GM12892 (cell line): ENCODE data around the gene ZNF398.

Experiments used
- DNase-seq: peaks from one replicate; pipeline ENCODE4 v3.0.0; 2011; ENCODE audit not compliant: insufficient read length
- FAIRE-seq: peaks from 2 replicates; lab custom pipeline; 2011; peaks lifted over from hg19 to GRCh38; lab: Jason Lieb, UNC
- POLR2A ChIP-seq: IDR thresholded peaks from 2 replicates; pipeline ENCODE4 v1.6.1; 2011; ENCODE audit warnings: low read depth, low read length, control low read depth
- POLR2AphosphoS5 ChIP-seq: IDR thresholded peaks from 2 replicates; pipeline ENCODE4 v1.6.1; 2011; ENCODE audit warnings: low read depth, low read length, control low read depth
- TAF1 ChIP-seq: IDR thresholded peaks from 2 replicates; pipeline ENCODE4 v1.6.1; 2011; ENCODE audit warnings: low read depth, mild to moderate bottlenecking, control low read depth, low read length, borderline replicate concordance

ZNF398 gene

GRCh38 chr7:149154056-149154455 is 6.8 kb downstream of the ZNF398 start:
- FAIRE-seq: no peak
- TF ChIP-seq TAF1 (no peak), POLR2AphosphoS5 (no peak), POLR2A (no peak)
- no peak for DNase-seq

- TF ChIP-seq POLR2AphosphoS5: no peak
- TF ChIP-seq TAF1: no peak
- no peak for TF ChIP-seq POLR2A
- no peak for DNase-seq
- FAIRE-seq: no peak
Observed at GRCh38 chr7:149156898-149157297, 9.6 kb downstream of the ZNF398 start.

- TF ChIP-seq POLR2A (no peak), POLR2AphosphoS5 (no peak), TAF1 (no peak)
- DNase-seq: no peak
- no peak for FAIRE-seq
Observed at GRCh38 chr7:149161241-149161848, 14.1 kb downstream of the ZNF398 start.

- DNase-seq (no peak), FAIRE-seq (no peak)
- TF ChIP-seq POLR2AphosphoS5 (no peak), POLR2A (no peak), TAF1 (no peak)
Observed at GRCh38 chr7:149166142-149166541, 18.9 kb downstream of the ZNF398 start.

GRCh38 chr7:149166630-149167352 is 19.5 kb downstream of the ZNF398 start:
- DNase-seq (no peak), FAIRE-seq (no peak)
- TF ChIP-seq POLR2A (no peak), POLR2AphosphoS5 (no peak), TAF1 (no peak)

- no peak for FAIRE-seq
Observed at GRCh38 chr7:149171892-149172533, 24.8 kb downstream of the ZNF398 start.

GRCh38 chr7:149172534-149172920 is 25.3 kb downstream of the ZNF398 start:
- FAIRE-seq (peak; percentile 42), DNase-seq (no peak)
- TF ChIP-seq POLR2A (no peak), TAF1 (no peak), POLR2AphosphoS5 (no peak)

More at GRCh38 chr7:149171892-149172533, 24.8 kb downstream of the ZNF398 start:
- TF ChIP-seq TAF1 (no peak), POLR2A (no peak), POLR2AphosphoS5 (no peak)
- no peak for DNase-seq

- TF ChIP-seq POLR2A: no peak
- no peak for TF ChIP-seq POLR2AphosphoS5
- no peak for TF ChIP-seq TAF1
- DNase-seq: no peak
- FAIRE-seq: no peak
Observed at GRCh38 chr7:149175150-149175549, 27.9 kb downstream of the ZNF398 start.

- FAIRE-seq: no peak
- no peak for DNase-seq
- TF ChIP-seq TAF1 (no peak), POLR2AphosphoS5 (no peak), POLR2A (no peak)
Observed at GRCh38 chr7:149179241-149179640, 32.0 kb downstream of the ZNF398 start.

- no peak for FAIRE-seq
- TF ChIP-seq TAF1 (no peak), POLR2A (no peak), POLR2AphosphoS5 (no peak)
- no peak for DNase-seq
Observed at GRCh38 chr7:149180722-149181449, 33.6 kb downstream of the ZNF398 start.

- no peak for FAIRE-seq
- DNase-seq: no peak
- TF ChIP-seq TAF1 (no peak), POLR2AphosphoS5 (no peak), POLR2A (no peak)
Observed at GRCh38 chr7:149181450-149181790, 34.2 kb downstream of the ZNF398 start.
